ENCODE results near the gene GNAI1. TPM values are rescaled to one million over a fixed set of nuclear protein-coding genes. Genes with fewer than 3 reads are reported as not detected.

Gene GNAI1
- total RNA-seq, 2 experiments from 2014 or later: 0.50 to 1.1 TPM

DNA sequence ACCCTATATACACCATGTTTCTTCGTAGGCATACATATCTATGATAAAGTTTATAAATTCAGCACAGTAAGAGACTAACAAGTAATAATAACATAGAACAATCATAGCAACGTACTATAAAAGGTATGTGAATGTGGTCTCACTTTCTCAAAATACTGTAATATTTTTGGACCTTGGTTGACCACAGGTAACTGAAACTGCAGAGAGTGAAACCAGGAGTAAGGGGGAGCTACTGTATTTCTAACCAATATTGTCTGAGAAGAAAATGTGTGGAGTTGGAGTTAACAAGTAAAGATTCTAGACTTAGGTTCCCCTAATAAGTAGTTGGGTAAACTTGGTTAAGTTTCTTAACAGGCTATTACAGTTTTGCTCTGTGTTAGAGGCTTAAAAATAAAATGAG lies 72.1 kb downstream of the GNAI1 start:
- no peak overlapping the region for H3K4me3 Mint-ChIP-seq
- ChIA-PET CTCF (no interaction called here), POLR2A (no interaction called here)
- no peak overlapping the region for H3K27ac Mint-ChIP-seq
- no peaks in the 10 kb centered on the region for H3K27me3 Mint-ChIP-seq
- H3K4me1 Mint-ChIP-seq (ENCODE audit: low read depth): no peaks in the 10 kb centered on the region
- H3K9me3 Mint-ChIP-seq: no peaks in the 10 kb centered on the region
- DNase-seq: no peak
- no peaks in the 10 kb centered on the region for H3K36me3 Mint-ChIP-seq
- intact Hi-C loops (cut with micrococcal nuclease): no loop called here

DNA sequence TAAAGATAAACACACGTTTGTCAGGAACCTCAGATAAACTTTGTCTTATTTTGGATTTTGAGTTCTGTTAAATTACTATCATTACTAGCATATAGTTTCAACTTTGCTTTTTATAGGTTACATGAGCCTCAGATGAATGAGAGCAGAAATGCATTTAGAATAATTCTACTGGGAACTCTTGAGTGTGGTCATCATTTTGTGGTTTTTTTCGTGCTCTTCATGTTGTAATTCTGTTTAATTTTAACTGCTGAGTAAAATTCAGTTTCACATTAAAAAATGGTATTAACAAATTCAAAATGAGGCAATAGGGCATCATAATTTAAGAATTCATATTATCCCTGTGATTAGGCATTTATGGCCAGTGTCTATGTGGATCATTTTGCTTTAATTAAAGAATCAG lies 72.9 kb downstream of the GNAI1 start:
- intact Hi-C loops (cut with micrococcal nuclease): no loop called here

DNA sequence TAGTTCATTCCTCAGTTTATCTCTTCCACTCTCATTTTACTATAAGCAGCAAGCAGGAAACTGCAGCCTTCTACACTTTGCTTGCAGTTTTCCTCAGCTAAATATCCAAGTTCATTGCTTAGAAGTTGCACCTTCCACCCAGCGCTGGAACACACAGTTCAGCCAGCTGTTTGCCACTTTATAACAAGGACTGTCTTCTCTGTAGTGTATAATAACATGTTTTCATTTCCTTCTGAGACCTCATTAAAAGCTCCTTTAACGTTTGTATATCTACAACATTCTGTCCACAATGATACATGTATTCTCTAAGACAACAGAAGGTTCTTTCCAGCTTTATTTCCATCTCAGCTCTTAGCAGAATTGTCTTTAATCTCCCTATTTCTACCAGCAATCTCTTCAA lies 74.1 kb downstream of the GNAI1 start:
- intact Hi-C loops (cut with micrococcal nuclease): no loop called here
- H3K9me3 Mint-ChIP-seq: no peaks in the 10 kb centered on the region
- no peak overlapping the region for H3K27ac Mint-ChIP-seq
- POLR2A ChIA-PET: no interaction called here
- H3K4me1 Mint-ChIP-seq (ENCODE audit: low read depth): no peaks in the 10 kb centered on the region
- no peaks in the 10 kb centered on the region for H3K36me3 Mint-ChIP-seq
- H3K4me3 Mint-ChIP-seq: no peak overlapping the region
- no peak for DNase-seq
- CTCF ChIA-PET: no interaction called here
- H3K27me3 Mint-ChIP-seq: no peaks in the 10 kb centered on the region

More for the DNA sequence above, 72.9 kb downstream of the GNAI1 start:
- Mint-ChIP-seq H3K4me1 (ENCODE audit: low read depth) (no peaks in the 10 kb centered on the region), H3K4me3 (no peak overlapping the region), H3K27ac (no peak overlapping the region), H3K27me3 (no peaks in the 10 kb centered on the region), H3K9me3 (no peaks in the 10 kb centered on the region), H3K36me3 (no peaks in the 10 kb centered on the region)
- no peak for DNase-seq
- POLR2A ChIA-PET: no interaction called here
- CTCF ChIA-PET: no interaction called here

DNA sequence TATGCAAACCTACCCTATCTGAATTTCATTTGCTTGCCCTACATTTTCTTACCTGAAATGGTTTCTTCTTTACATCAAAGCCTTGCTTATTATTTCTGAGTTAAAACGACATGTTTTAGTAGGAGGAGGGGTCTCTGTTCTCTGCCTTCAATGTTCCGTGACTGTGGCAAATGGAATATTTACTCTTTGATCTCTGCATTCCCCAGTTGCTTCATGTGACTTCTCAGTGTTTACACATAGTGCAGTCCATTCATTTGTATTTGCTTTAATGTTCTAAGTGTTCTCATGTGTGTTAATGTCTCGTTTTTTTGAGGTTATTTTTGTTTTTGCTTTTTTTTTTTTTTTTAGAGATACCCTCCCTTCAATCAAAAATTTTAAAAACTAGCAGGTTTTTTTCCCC lies 75.8 kb downstream of the GNAI1 start:
- CTCF ChIA-PET: no interaction called here
- Mint-ChIP-seq H3K4me3 (no peak overlapping the region), H3K4me1 (ENCODE audit: low read depth) (no peaks in the 10 kb centered on the region), H3K9me3 (no peaks in the 10 kb centered on the region), H3K36me3 (no peaks in the 10 kb centered on the region), H3K27me3 (no peaks in the 10 kb centered on the region), H3K27ac (no peak overlapping the region)
- DNase-seq: no peak
- intact Hi-C loops (cut with micrococcal nuclease): loop anchor here (10.0 kb wide), 1 partner anchor 64 kb away; no protein-coding TSS in a partner anchor
- POLR2A ChIA-PET: no interaction called here

DNA sequence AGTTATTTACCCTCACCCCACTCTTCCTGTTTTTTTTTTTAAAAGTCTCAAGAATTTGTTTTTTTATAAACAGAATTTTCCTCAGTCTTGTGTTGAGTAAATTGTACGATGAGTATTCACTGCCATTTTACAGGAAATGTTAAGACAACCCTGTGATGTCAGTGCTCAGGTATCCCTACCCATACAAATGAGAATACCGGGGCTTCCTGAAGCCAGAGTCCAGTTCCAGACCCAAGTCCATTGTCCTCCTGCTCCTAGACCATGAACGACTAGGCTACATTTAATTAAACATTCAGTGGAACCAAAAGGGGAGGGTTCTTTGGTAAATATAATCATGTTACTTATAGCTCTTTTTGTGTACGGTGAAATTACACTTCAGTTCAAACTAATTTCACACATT lies 79.2 kb downstream of the GNAI1 start:
- intact Hi-C loops (cut with micrococcal nuclease): loop anchor here (10.0 kb wide), 1 partner anchor 61 kb away; no protein-coding TSS in a partner anchor
- POLR2A ChIA-PET: no interaction called here
- Mint-ChIP-seq H3K4me3 (no peak overlapping the region), H3K9me3 (no peaks in the 10 kb centered on the region), H3K27me3 (no peaks in the 10 kb centered on the region), H3K27ac (no peak overlapping the region), H3K36me3 (no peaks in the 10 kb centered on the region), H3K4me1 (ENCODE audit: low read depth) (no peaks in the 10 kb centered on the region)
- no peak for DNase-seq
- CTCF ChIA-PET: no interaction called here

DNA sequence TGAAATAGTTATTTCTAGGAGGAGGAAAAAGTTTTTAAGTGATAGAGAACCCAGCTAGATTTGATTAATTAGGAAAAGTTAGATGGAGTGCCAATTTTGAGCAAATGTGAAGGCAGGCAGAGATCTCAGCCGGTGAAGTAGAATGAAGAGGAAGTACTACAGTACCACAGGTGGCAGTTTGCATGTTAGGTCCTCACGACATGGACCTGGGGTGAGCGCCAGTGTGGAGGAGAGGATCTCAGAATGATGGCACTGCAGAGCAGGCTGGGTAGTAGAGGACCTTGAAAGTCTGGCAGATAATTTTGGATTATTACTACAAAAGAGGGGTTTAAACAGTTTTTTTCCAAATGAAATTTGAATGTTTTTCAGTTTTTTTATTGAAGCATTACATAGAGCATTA lies 81.1 kb downstream of the GNAI1 start:
- ChIA-PET POLR2A (no interaction called here), CTCF (no interaction called here)
- Mint-ChIP-seq H3K36me3 (no peaks in the 10 kb centered on the region), H3K4me3 (no peak overlapping the region), H3K27ac (no peak overlapping the region), H3K4me1 (ENCODE audit: low read depth) (no peaks in the 10 kb centered on the region), H3K27me3 (no peaks in the 10 kb centered on the region), H3K9me3 (no peaks in the 10 kb centered on the region)
- intact Hi-C loops (cut with micrococcal nuclease): loop anchor here (5.0 to 10.0 kb wide), 2 partner anchors 59 to 78 kb away; no protein-coding TSS in a partner anchor
- no peak for DNase-seq

DNA sequence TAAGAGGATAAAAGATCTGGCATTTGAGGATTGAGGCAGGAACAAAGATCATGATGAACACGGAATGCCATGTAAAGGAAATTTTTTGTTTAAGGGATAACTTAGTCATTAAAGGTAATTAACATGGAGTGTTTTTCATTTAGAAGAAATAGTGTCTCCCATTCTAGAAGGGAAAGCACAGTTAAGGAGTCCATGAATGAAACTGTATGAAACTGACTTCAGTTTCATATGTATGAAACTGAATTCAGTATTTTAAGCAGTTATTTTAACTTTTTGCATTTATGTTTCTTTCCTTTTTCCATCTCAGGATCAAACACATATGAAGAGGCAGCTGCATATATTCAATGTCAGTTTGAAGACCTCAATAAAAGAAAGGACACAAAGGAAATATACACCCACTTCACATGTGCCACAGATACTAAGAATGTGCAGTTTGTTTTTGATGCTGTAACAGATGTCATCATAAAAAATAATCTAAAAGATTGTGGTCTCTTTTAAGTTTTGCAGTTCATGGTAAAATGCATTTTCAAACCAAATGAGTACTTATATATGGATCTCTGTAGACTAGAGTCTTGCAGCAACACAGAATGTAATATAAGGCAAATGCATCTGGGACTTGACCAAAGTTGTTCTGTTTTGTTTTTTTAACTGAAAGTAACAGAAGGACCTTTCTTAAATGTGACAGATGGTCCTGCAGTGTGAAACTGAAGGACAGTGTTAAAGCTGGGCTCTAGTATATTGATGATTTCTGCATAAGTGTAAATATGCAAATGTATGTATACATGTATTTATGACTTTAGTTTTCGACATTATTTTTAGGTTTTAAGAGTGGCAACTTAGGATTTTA lies 82.6 kb downstream of the GNAI1 start:
- CTCF ChIA-PET: no interaction called here

DNA sequence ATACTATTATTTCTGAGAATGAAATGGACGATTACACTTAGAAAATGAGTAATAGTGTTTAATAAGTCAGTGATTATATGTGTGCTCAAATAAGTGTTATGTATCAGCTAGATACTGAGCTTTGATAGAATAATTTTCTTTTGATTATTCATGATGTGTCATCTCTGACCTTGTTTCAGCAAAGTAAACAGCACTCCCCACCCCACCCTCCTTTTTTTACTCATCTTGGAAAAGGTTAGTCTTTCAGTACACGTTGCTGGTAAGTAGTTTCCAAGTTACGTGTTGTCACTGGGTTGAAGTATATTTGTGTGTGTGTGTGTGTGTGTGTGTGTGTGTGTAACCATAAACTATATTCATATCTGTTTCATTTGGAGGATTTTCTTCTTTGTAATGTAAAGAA lies 84.1 kb downstream of the GNAI1 start:
- POLR2A ChIA-PET: no interaction called here
- intact Hi-C loops (cut with micrococcal nuclease): loop anchor here (5.0 to 10.0 kb wide), 2 partner anchors 56 to 81 kb away; no protein-coding TSS in a partner anchor
- Mint-ChIP-seq H3K9me3 (no peaks in the 10 kb centered on the region), H3K4me1 (ENCODE audit: low read depth) (no peaks in the 10 kb centered on the region), H3K4me3 (no peak overlapping the region), H3K27ac (no peak overlapping the region), H3K36me3 (no peaks in the 10 kb centered on the region), H3K27me3 (no peaks in the 10 kb centered on the region)
- no peak for DNase-seq
- CTCF ChIA-PET: no interaction called here

More for the DNA sequence above, 82.6 kb downstream of the GNAI1 start:
- no peaks in the 10 kb centered on the region for H3K36me3 Mint-ChIP-seq
- POLR2A ChIA-PET: no interaction called here
- no peak overlapping the region for H3K4me3 Mint-ChIP-seq
- no peaks in the 10 kb centered on the region for H3K9me3 Mint-ChIP-seq
- H3K4me1 Mint-ChIP-seq (ENCODE audit: low read depth): no peaks in the 10 kb centered on the region
- H3K27me3 Mint-ChIP-seq: no peaks in the 10 kb centered on the region
- H3K27ac Mint-ChIP-seq: no peak overlapping the region
- no peak for DNase-seq
- intact Hi-C loops (cut with micrococcal nuclease): loop anchor here (5.0 to 10.0 kb wide), 2 partner anchors 58 to 80 kb away; no protein-coding TSS in a partner anchor

DNA sequence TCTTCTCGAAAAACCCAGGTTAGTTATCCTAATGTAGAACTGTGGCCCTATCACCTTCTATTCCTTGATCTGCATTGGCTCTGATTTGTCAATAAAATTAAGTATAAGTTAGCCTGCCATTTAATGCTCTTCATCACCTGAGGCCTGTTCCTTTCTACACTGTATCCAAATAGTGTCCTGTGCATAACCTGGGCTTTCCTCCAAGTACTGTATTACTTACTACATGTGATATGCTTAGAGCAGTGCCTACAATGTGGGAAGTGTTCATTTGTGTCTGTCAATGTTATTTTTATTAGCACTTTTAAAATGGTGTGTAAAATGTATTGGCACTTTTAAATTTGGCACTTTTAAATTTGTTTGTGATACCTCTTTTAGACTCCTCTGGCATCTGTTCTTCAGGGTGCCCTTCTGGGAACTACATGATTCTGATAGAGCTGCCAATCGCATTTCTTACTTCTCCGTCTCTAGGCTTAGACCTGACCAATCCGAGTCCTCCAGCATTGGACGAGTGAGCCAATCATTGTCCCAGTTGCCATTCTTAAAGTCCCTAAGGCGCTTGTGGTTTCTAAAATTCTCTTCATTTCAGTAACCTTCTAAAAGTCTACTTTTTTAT lies 85.5 kb downstream of the GNAI1 start:
- no peak overlapping the region for H3K4me3 Mint-ChIP-seq
- no peak for DNase-seq
- intact Hi-C loops (cut with micrococcal nuclease): no loop called here
- no peak overlapping the region for H3K27ac Mint-ChIP-seq
- H3K4me1 Mint-ChIP-seq (ENCODE audit: low read depth): no peaks in the 10 kb centered on the region
- no peaks in the 10 kb centered on the region for H3K36me3 Mint-ChIP-seq
- no peaks in the 10 kb centered on the region for H3K9me3 Mint-ChIP-seq
- H3K27me3 Mint-ChIP-seq: no peaks in the 10 kb centered on the region
- CTCF ChIA-PET: no interaction called here
- POLR2A ChIA-PET: no interaction called here

DNA sequence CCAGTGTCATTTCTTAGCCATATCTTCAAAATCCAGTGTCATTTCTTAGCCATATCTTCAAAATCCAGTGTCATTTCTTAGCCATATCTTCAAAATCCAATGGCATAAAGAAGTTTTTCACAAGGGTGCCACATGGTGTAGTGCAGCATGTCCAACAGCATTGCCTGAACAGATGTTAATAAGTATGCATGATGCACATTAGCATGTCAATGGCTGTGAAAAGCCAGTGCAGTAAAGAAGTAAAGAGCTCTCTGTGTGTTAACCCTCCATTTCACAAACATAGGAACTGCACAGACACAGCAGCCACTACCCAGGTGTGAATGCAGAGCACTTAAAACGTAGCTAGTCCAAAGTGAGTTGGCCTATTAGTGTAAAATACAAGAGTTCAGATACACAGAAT lies 89.8 kb downstream of the GNAI1 start:
- CTCF ChIA-PET: no interaction called here
- H3K27me3 Mint-ChIP-seq: no peaks in the 10 kb centered on the region
- H3K4me3 Mint-ChIP-seq: no peak overlapping the region
- no peaks in the 10 kb centered on the region for H3K36me3 Mint-ChIP-seq
- no peaks in the 10 kb centered on the region for H3K9me3 Mint-ChIP-seq
- no peak overlapping the region for H3K27ac Mint-ChIP-seq
- no peak for DNase-seq
- no peaks in the 10 kb centered on the region for H3K4me1 Mint-ChIP-seq (ENCODE audit: low read depth)
- POLR2A ChIA-PET: no interaction called here
- intact Hi-C loops (cut with micrococcal nuclease): no loop called here

DNA sequence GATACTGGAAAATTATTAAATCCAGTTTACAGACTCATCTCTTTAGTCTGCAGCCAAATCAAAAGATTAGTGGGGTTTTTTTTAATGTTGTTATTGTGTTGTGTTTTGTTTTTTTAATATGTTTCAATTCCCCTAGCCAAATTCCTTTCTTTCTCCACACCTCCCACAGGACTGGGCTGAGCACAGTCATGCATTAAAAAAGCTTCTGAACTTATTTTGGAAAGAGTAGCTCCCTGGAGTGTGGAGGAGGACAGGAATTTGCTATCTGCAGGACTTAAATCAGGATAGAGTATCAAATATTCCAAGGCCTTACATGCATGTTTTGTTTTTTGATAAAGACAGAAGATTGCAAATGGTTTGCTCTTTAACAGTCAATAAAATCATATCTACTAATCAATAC lies 90.7 kb downstream of the GNAI1 start:
- Mint-ChIP-seq H3K27me3 (no peaks in the 10 kb centered on the region), H3K36me3 (no peaks in the 10 kb centered on the region), H3K4me1 (ENCODE audit: low read depth) (no peaks in the 10 kb centered on the region), H3K9me3 (no peaks in the 10 kb centered on the region), H3K4me3 (no peak overlapping the region), H3K27ac (no peak overlapping the region)
- ChIA-PET POLR2A (no interaction called here), CTCF (no interaction called here)
- DNase-seq: no peak
- intact Hi-C loops (cut with micrococcal nuclease): no loop called here

DNA sequence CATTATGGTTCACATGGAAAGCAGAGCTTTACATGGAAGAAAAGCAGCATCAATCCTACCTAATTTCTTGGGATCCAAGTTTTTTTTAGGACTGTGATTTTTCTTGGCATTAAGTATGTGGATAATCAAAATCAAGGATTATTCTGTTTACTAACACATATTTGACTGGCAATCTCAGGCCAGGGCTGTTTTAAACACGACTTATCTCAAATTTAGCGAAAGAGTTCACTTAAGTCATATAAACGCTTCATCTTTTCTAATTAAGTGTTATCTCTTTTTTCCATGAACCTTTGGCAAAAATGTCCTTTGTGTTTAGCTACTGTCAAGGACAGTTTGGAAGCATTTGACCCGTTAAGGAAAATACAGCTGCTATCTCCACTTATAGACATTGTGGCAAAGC lies 92.0 kb downstream of the GNAI1 start:
- no peak overlapping the region for H3K27ac Mint-ChIP-seq
- no peaks in the 10 kb centered on the region for H3K4me1 Mint-ChIP-seq (ENCODE audit: low read depth)
- no peak overlapping the region for H3K4me3 Mint-ChIP-seq
- no peak for DNase-seq
- intact Hi-C loops (cut with micrococcal nuclease): no loop called here
- H3K36me3 Mint-ChIP-seq: no peaks in the 10 kb centered on the region
- ChIA-PET POLR2A (no interaction called here), CTCF (no interaction called here)
- H3K9me3 Mint-ChIP-seq: no peaks in the 10 kb centered on the region
- no peaks in the 10 kb centered on the region for H3K27me3 Mint-ChIP-seq

DNA sequence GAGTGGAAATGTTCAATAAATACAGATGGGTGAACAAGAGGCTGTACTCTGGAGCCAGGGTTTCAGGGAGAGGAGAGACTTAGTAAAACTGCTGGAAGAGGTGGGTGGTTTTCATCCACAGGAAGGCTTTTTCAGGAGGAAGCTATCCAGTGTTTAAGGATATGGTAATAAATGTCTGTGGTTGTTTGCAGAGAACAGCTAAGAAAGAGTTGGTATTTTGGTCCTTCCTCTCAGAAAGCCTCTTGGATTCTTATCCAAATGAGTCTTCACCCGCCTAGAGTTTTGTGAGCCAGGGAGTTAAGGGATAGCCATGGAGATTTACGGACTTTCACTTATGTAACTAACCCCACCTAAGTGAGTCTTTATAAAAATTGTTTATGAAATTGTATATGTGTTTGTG lies 95.7 kb downstream of the GNAI1 start:
- no peak for DNase-seq
- Mint-ChIP-seq H3K4me3 (no peak overlapping the region), H3K36me3 (no peaks in the 10 kb centered on the region), H3K27me3 (no peaks in the 10 kb centered on the region), H3K4me1 (ENCODE audit: low read depth) (no peaks in the 10 kb centered on the region), H3K27ac (no peak overlapping the region), H3K9me3 (peaks cover 2% of the 10 kb centered on the region)
- CTCF ChIA-PET: no interaction called here
- POLR2A ChIA-PET: no interaction called here
- intact Hi-C loops (cut with micrococcal nuclease): no loop called here
